ENCODE data around the gene MPEG1. TPM values are rescaled to one million over a fixed set of nuclear protein-coding genes. Genes with fewer than 3 reads are reported as not detected.

Gene MPEG1
- polyA plus RNA-seq (2013, experiment 1 of 2; ENCODE audit: insufficient read length), result not detected
- polyA plus RNA-seq (2013, experiment 2 of 2; ENCODE audit: insufficient read length), result 0.27 TPM

- no peak for DNase-seq
Measured at GRCh38 chr11:59212744-59213631, at the start of gene MPEG1. MPEG1 (minus strand) TSS chr11:59212927; CDS start chr11:59212865, 62 bp downstream.

GRCh38 chr11:59262177-59262818 is 49.6 kb upstream of the MPEG1 start:
- no peak for DNase-seq

DNA sequence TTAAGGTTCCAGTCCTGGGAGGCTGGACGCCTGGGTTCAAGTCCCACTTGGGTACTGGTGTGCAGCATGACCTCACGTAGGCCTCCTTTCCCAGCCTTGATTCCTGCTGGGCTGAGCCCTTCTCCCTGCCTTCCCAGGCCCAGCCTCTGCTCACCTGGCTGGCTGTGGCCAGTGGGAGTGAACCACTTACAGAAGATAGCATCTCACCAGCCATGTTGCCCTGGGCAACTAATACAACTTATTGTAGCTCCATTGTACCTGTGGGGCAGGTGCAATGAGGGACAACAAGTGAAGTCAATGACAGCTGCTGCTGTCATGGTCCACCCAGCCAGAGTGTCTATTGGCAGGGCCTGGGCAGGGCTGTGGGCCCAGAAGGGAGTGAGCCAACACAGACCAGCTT is 48.4 kb upstream of the MPEG1 start:
- no peak for DNase-seq

- no peak for DNase-seq
Measured at GRCh38 chr11:59259867-59260475, 47.2 kb upstream of the MPEG1 start.

GRCh38 chr11:59259047-59259446 is 46.3 kb upstream of the MPEG1 start:
- DNase-seq, result no peak

GRCh38 chr11:59255281-59255680 is 42.6 kb upstream of the MPEG1 start:
- no peak for DNase-seq

DNA sequence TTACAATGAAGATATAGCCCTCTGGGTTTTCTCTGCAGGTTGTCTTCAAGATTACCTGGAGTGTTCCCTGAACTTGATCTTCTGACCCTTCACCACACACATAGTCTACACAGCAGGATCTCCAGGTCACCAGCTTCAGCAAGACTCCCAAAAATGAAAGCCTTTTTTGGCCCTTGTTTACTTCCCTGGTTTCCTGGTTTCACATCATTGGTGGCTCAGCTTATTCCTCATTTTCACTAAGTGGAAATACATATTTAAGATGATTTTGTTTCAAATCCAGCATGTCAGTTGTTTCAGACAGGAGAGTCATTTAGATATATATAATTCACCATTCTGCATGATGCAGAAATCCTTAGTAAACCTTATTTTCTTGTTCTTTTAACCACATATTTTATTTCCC is 41.6 kb upstream of the MPEG1 start:
- DNase-seq, result no peak

- no peak for DNase-seq
Measured at GRCh38 chr11:59253001-59253400, 40.3 kb upstream of the MPEG1 start.

DNA sequence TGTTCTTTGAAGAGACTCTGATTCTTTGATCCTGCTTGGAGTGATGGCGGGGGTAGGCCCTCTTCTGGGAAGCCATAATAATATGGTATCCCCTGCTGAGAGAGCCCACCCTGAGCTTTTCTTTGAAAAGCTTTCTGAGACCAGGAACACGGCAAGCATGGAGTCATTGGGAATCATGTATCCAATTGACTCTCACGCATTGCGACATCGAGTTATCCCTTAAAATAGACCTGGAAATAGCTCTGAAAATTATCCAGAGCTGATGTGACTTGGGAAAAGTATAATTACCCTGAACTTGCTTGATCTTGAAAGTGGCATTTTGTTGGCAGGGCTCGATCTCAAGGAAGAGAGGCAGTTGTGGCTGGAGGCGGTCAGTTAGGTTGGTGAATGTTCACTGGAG is 36.8 kb upstream of the MPEG1 start:
- DNase-seq, result no peak

GRCh38 chr11:59247531-59248227 is 35.0 kb upstream of the MPEG1 start:
- peak; percentile 94 for DNase-seq

DNA sequence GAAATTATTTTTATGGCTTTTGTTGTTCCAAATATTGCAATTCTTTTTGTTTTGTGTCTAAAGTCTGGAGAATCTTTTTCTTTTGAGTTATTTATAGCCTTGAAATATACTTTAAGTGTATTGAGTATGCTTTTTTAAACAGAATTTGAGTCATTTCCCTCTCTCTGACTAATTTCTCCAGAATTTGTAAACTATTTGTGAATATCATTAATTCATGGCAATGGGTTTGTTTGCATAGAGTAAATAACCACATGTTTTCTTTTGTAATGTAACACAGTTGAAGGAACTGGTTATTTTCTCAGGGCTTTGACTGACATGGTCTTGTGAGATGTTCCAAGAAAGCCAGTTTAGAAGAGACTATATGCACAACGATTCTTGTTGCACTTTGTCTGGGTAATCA is 30.9 kb upstream of the MPEG1 start:
- no peak for DNase-seq

GRCh38 chr11:59240322-59240721 is 27.6 kb upstream of the MPEG1 start:
- DNase-seq, result no peak

- no peak for DNase-seq
Measured at GRCh38 chr11:59226396-59226795, 13.7 kb upstream of the MPEG1 start.

- DNase-seq, result no peak
Measured at GRCh38 chr11:59225017-59225416, 12.3 kb upstream of the MPEG1 start.

DNA sequence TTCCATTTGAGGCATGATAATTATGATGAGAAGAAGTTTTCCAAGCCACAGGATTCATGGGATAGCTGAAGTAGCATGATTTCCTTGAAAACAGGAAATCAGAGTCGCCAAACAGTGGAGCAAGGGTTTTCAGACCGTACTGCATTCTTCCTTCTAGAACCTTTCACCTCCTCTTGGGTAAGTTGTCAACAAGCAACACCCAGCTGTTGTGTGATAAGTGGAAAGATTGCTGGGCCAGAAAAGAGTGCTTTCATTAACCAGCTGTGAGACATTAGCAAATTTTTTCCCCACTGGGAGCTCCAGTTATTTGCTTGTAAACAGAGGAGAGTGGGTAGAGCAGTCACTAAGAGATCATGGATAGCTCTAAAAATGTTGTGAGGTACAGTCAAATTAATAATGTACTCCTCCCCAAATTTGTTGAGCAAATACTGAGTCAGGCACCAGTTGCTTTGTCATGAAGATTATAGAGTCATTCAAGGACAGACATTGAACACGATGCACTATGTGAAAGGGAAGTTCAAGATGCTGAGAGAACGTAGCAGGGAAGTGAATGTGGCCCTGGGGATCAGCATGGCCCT is 11.7 kb upstream of the MPEG1 start:
- DNase-seq, result no peak

GRCh38 chr11:59223611-59224010 is 10.9 kb upstream of the MPEG1 start:
- no peak for DNase-seq

GRCh38 chr11:59223177-59223576 is 10.4 kb upstream of the MPEG1 start:
- no peak for DNase-seq

- no peak for DNase-seq
Measured at GRCh38 chr11:59222464-59223060, 9.8 kb upstream of the MPEG1 start.

DNA sequence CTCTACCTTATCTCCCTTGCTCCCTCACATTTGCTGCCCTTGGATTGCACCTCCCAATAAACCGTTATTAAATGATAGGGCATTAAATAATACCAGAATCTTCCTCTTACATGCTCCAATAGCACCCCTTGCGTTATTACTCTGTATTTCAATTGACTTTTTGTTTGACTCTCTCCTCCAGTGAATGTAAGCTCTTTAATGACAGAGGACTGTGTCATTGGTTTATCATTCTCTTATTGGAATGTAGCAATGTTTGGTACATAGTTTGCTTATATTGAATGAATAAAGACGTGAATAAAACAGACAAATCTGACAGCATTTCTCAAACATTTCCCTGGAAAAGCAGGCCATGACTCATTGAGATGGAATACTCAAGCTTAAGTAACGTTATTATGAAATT is 8.7 kb upstream of the MPEG1 start:
- DNase-seq, result peak; percentile 84

DNA sequence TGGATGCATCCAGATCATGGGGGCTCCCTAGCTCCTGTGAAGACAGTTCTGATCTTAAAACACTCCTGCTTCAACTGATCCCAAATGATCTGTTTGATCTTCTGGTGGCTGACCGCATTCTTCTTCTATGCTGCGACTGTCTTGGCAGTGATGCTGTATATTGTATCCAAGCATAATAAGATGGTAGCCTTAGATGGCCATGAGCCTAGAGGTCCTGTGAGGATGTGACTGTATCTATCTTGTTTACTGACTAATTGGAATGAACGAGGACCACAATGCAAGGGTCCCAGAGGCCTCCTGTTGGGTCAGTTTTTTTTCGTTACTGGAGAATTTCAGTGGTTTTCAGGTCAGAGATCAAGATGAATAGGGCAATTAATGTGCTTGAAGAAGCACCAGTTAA is 7.1 kb upstream of the MPEG1 start:
- DNase-seq, result no peak

DNA sequence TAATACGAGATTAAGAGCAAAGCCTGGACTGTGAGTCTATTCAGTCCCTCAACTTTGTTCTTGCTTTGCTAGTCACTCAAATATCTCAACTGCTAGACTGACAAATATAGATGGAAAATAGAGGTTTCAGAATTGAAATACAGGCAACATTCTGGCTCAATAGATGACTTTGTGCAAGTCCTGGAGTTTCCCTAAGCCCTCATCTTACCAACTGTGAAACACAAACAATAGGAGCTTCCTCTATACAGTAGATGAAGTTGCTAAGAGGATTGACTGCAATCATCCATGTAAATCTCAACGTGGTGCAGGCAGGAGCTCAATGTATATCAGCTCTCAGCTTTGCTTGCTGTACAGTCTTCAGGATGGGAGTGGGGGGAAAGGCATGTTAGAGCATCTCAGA is 6.2 kb upstream of the MPEG1 start:
- no peak for DNase-seq

GRCh38 chr11:59218319-59218718 is 5.6 kb upstream of the MPEG1 start:
- DNase-seq, result no peak

Measured in fibroblast of skin of scalp (primary cell).